ENCODE results near the gene C3orf80. TPM values are rescaled to one million over a fixed set of nuclear protein-coding genes. Genes with fewer than 3 reads are reported as not detected.
A peak's percentile ranks its signal among the peaks of the same experiment; 100 is the strongest.

C3orf80 gene
- total RNA-seq, 4 donors from 2014 or later = 0.53 to 13.2 (median 3.9) TPM

GRCh38 chr3:160217675-160218074 lies 7.5 kb upstream of the C3orf80 start:
- Histone ChIP-seq H3K36me3 (no peaks in the 10 kb centered on the region), H3K4me1 (no peaks in the 10 kb centered on the region), H3K9me3 (no peaks in the 10 kb centered on the region), H3K4me3 (no peak overlapping the region), H3K27me3 (no peaks in the 10 kb centered on the region), H3K27ac (no peak overlapping the region)
- TF ChIP-seq CTCF (IDR thresholded peaks at IDR 0.05) = no peak
- no peak for TF ChIP-seq POLR2A (IDR thresholded peaks at IDR 0.05)
- intact Hi-C loops (cut with DNase I) = no loop called here
- no peak for DNase-seq
- WGBS, 2 donors = 52 to 62% methylated on average over 4 of the region's 4 CpGs

- Histone ChIP-seq H3K27me3 (peaks cover 0 to 3% (median 0%) of the 10 kb centered on the region in 4 donors), H3K27ac (no peak overlapping the region), H3K36me3 (no peaks in the 10 kb centered on the region), H3K9me3 (no peaks in the 10 kb centered on the region), H3K4me1 (no peaks in the 10 kb centered on the region), H3K4me3 (no peak overlapping the region)
- DNase-seq = no peak
- TF ChIP-seq POLR2A (IDR thresholded peaks at IDR 0.05) (no peak), CTCF (IDR thresholded peaks at IDR 0.05) (no peak)
- WGBS, 2 donors = 33 to 51% methylated on average over 3 of the region's 3 CpGs
- intact Hi-C loops (cut with DNase I) = no loop called here
Observed at GRCh38 chr3:160218136-160218535, 7.1 kb upstream of the C3orf80 start.

- no peaks in the 10 kb centered on the region for H3K36me3 ChIP-seq
- H3K4me3 ChIP-seq = no peak overlapping the region
- peaks cover 2 to 11% (median 5%) of the 10 kb centered on the region in 3 donors for H3K4me1 ChIP-seq
- TF ChIP-seq CTCF (IDR thresholded peaks at IDR 0.05) (no peak), POLR2A (IDR thresholded peaks at IDR 0.05) (no peak)
- intact Hi-C loops (cut with DNase I) = no loop called here
- no peak for DNase-seq
- 89 to 96% methylated on average over 2 of the region's 2 CpGs for WGBS, 2 donors
- H3K9me3 ChIP-seq = no peaks in the 10 kb centered on the region
- peaks cover 0 to 21% (median 0%) of the 10 kb centered on the region in 4 donors for H3K27me3 ChIP-seq
- H3K27ac ChIP-seq = no peak overlapping the region
Observed at GRCh38 chr3:160220038-160220437, 5.2 kb upstream of the C3orf80 start.

GRCh38 chr3:160221019-160221418 lies 4.2 kb upstream of the C3orf80 start:
- no peak overlapping the region for H3K27ac ChIP-seq
- H3K36me3 ChIP-seq = no peaks in the 10 kb centered on the region
- no peak for TF ChIP-seq CTCF (IDR thresholded peaks at IDR 0.05)
- TF ChIP-seq POLR2A (IDR thresholded peaks at IDR 0.05) = no peak
- H3K9me3 ChIP-seq = no peaks in the 10 kb centered on the region
- H3K27me3 ChIP-seq = peaks cover 0 to 31% (median 1%) of the 10 kb centered on the region in 4 donors
- no peak for DNase-seq
- peaks cover 8 to 21% (median 10%) of the 10 kb centered on the region in 3 donors for H3K4me1 ChIP-seq
- WGBS, 2 donors = 32 to 36% methylated on average over 2 of the region's 2 CpGs
- intact Hi-C loops (cut with DNase I) = no loop called here
- no peak overlapping the region for H3K4me3 ChIP-seq

- no peak overlapping the region for H3K27ac ChIP-seq
Observed at GRCh38 chr3:160224256-160224655, 966 bp upstream of the C3orf80 start.

More at GRCh38 chr3:160224256-160224655, 966 bp upstream of the C3orf80 start:
- peaks cover 16 to 32% (median 22%) of the 10 kb centered on the region in 3 donors for H3K4me1 ChIP-seq
- intact Hi-C loops (cut with DNase I) = no loop called here
- no peak for DNase-seq
- no peaks in the 10 kb centered on the region for H3K36me3 ChIP-seq
- TF ChIP-seq CTCF (IDR thresholded peaks at IDR 0.05) (no peak), POLR2A (IDR thresholded peaks at IDR 0.05) (no peak)
- no peaks in the 10 kb centered on the region for H3K9me3 ChIP-seq
- peaks cover 7 to 59% (median 8%) of the 10 kb centered on the region in 4 donors for H3K27me3 ChIP-seq
- 31 to 45% methylated on average over 8 to 11 of the region's 12 CpGs for WGBS, 2 donors
- H3K4me3 ChIP-seq = peak overlapping the region in 2 of 4 donors; percentile 45 to 72

All from esophagus squamous epithelium (tissue), 5 donors.